ENCODE measurements around the gene PFDN1.

The PFDN1 gene

DNA sequence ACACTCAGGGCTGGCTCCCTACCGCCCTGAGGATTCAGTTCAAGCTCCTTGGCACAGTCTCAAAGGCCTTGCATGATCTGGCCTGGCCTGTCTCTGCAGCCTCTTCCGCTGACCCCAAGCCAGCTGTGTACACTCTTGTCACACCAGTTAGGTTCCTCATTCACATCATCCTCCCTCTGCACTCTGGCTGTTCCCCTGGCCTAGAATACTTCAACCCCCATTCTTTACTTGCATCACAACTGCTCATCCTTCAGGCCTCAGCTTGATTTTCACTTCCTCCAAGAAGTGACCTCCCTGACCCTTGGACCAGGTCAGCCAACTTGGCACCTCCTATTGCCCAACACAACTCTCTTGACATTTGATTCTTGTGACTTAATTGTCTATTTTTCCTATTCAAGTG, 18.9 kb upstream of the PFDN1 start:
- peak overlapping the region; percentile 44 for H3K27ac ChIP-seq (replicated peaks)
- TF ChIP-seq POLR2AphosphoS5 (IDR thresholded peaks at IDR 0.05; ENCODE audit: low read depth) (peak; percentile 60), SPI1 (IDR thresholded peaks at IDR 0.05; ENCODE audit: borderline replicate concordance, low read depth) (peak; percentile 63; the same call in 1 of the 2 replicates)
- TF ChIP-seq, protein P1, sequence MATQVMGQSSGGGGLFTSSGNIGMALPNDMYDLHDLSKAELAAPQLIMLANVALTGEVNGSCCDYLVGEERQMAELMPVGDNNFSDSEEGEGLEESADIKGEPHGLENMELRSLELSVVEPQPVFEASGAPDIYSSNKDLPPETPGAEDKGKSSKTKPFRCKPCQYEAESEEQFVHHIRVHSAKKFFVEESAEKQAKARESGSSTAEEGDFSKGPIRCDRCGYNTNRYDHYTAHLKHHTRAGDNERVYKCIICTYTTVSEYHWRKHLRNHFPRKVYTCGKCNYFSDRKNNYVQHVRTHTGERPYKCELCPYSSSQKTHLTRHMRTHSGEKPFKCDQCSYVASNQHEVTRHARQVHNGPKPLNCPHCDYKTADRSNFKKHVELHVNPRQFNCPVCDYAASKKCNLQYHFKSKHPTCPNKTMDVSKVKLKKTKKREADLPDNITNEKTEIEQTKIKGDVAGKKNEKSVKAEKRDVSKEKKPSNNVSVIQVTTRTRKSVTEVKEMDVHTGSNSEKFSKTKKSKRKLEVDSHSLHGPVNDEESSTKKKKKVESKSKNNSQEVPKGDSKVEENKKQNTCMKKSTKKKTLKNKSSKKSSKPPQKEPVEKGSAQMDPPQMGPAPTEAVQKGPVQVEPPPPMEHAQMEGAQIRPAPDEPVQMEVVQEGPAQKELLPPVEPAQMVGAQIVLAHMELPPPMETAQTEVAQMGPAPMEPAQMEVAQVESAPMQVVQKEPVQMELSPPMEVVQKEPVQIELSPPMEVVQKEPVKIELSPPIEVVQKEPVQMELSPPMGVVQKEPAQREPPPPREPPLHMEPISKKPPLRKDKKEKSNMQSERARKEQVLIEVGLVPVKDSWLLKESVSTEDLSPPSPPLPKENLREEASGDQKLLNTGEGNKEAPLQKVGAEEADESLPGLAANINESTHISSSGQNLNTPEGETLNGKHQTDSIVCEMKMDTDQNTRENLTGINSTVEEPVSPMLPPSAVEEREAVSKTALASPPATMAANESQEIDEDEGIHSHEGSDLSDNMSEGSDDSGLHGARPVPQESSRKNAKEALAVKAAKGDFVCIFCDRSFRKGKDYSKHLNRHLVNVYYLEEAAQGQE (IDR thresholded peaks at IDR 0.05; ENCODE audit: insufficient replicate concordance, low read depth) = no peak
- H3K27me3 ChIP-seq (ENCODE audit: insufficient read depth, poor library complexity, severe bottlenecking) = no peaks in the 10 kb centered on the region
- H3K4me3 ChIP-seq (replicated peaks; ENCODE audit: insufficient read depth, low read length) = no peak overlapping the region
- peak; percentile 90 to 98 for DNase-seq (ENCODE audit: low read depth in 1 of 2, low spot score in 1 of 2)

DNA sequence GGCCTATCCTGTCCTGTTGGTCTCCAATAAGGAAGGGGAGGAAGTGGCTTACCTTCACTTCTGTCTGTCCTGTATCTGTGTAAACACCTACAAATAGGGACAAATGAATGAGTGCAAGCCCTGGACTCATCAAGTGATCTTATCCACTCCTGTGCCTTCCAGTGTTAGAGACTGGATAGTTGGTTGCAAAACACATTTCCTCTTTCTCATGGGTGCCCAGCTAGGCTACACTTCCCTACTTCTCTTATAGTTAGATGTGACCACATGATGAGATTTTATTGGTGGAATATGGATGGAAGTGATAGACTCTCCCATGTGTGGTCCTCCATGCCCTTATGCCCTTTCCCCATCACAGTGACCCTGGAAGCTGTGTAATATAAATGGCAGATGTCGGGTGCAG, 16.9 kb upstream of the PFDN1 start:
- H3K27me3 ChIP-seq (ENCODE audit: insufficient read depth, poor library complexity, severe bottlenecking) = no peaks in the 10 kb centered on the region
- no peak overlapping the region for H3K4me3 ChIP-seq (replicated peaks; ENCODE audit: insufficient read depth, low read length)
- DNase-seq (ENCODE audit: low read depth in 1 of 2, low spot score in 1 of 2) = peak in 1 of 2 experiments; percentile 79
- TF ChIP-seq POLR2AphosphoS5 (IDR thresholded peaks at IDR 0.05; ENCODE audit: low read depth) (no peak), SPI1 (IDR thresholded peaks at IDR 0.05; ENCODE audit: borderline replicate concordance, low read depth) (peak; percentile 99), GABPA (IDR thresholded peaks at IDR 0.05; ENCODE audit: low read depth) (no peak)
- TF ChIP-seq, protein P2, sequence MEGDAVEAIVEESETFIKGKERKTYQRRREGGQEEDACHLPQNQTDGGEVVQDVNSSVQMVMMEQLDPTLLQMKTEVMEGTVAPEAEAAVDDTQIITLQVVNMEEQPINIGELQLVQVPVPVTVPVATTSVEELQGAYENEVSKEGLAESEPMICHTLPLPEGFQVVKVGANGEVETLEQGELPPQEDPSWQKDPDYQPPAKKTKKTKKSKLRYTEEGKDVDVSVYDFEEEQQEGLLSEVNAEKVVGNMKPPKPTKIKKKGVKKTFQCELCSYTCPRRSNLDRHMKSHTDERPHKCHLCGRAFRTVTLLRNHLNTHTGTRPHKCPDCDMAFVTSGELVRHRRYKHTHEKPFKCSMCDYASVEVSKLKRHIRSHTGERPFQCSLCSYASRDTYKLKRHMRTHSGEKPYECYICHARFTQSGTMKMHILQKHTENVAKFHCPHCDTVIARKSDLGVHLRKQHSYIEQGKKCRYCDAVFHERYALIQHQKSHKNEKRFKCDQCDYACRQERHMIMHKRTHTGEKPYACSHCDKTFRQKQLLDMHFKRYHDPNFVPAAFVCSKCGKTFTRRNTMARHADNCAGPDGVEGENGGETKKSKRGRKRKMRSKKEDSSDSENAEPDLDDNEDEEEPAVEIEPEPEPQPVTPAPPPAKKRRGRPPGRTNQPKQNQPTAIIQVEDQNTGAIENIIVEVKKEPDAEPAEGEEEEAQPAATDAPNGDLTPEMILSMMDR (IDR thresholded peaks at IDR 0.05; ENCODE audit: insufficient read depth, low read length) = no peak
- TF ChIP-seq, protein P1 (IDR thresholded peaks at IDR 0.05; ENCODE audit: insufficient replicate concordance, low read depth) = no peak
- peak overlapping the region; percentile 5 for H3K27ac ChIP-seq (replicated peaks)

DNA sequence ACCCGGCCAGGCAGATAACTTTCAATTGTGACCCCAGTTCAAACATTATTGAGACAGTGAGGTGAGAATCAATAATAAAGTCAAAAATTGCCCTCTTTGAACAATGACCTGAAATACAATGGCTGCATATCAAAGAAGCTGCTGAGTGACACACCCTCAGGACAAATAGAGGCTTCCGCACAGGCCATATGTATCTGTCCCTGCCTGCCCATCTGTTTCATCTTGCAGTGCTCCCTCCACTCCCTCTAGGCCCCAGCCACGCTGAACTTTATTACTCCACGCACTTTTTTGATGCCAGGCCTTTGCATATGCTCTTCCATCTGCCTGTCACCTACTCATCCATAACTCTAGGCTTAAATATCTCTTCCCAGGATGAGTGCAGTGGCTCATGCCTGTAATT, 15.9 kb upstream of the PFDN1 start:
- TF ChIP-seq POLR2AphosphoS5 (IDR thresholded peaks at IDR 0.05; ENCODE audit: low read depth) = no peak
- Histone ChIP-seq H3K27me3 (ENCODE audit: insufficient read depth, poor library complexity, severe bottlenecking) (no peaks in the 10 kb centered on the region), H3K27ac (replicated peaks) (no peak overlapping the region; the same call in 1 of the 2 replicates), H3K4me3 (replicated peaks; ENCODE audit: insufficient read depth, low read length) (no peak overlapping the region)
- DNase-seq (ENCODE audit: low read depth in 1 of 2, low spot score in 1 of 2) = no peak

DNA sequence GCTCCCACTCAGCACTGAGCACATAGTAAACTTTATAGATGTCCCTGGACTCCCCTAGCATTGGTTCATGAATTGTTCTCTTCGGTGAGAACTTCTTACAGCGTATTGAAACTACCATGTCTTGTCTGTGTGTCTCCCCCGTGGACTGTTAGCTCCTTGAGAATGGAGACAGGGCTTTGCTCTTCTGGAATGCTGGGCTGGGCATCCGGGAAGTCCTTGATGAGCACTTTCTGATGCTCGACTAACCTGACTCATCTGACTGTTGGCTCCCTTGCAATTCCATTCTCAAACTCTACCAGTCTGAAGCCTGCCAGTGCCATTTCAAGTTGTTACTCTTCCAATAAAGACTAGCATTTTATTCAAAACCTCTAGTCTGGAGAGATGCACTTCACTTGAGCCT, 15.0 kb upstream of the PFDN1 start:
- no peak overlapping the region for H3K27ac ChIP-seq (replicated peaks)
- TF ChIP-seq SPI1 (IDR thresholded peaks at IDR 0.05; ENCODE audit: borderline replicate concordance, low read depth) (no peak), GABPA (IDR thresholded peaks at IDR 0.05; ENCODE audit: low read depth) (no peak), POLR2AphosphoS5 (IDR thresholded peaks at IDR 0.05; ENCODE audit: low read depth) (no peak)
- TF ChIP-seq, protein P2 (IDR thresholded peaks at IDR 0.05; ENCODE audit: insufficient read depth, low read length) = no peak
- TF ChIP-seq, protein P1 (IDR thresholded peaks at IDR 0.05; ENCODE audit: insufficient replicate concordance, low read depth) = no peak
- no peak overlapping the region for H3K4me3 ChIP-seq (replicated peaks; ENCODE audit: insufficient read depth, low read length)
- DNase-seq (ENCODE audit: low read depth in 1 of 2, low spot score in 1 of 2) = no peak
- no peaks in the 10 kb centered on the region for H3K27me3 ChIP-seq (ENCODE audit: insufficient read depth, poor library complexity, severe bottlenecking)

Measured in HL-60 (cell line).